Measurements from ENCODE around the gene IRGC.

IRGC gene

GRCh38 chr19:43747557-43748204 lies 31.8 kb downstream of the IRGC start:
- no peak for TF ChIP-seq TCF4 (CRISPR knock-in tag; IDR thresholded peaks at IDR 0.05; ENCODE audit: borderline replicate concordance)
- no peak for TF ChIP-seq ZFP3 (CRISPR knock-in tag; IDR thresholded peaks at IDR 0.05)
- no peak for TF ChIP-seq POU6F1 (CRISPR knock-in tag; IDR thresholded peaks at IDR 0.05; ENCODE audit: borderline replicate concordance, low read depth)
- TF ChIP-seq ISL1 (CRISPR knock-in tag; IDR thresholded peaks at IDR 0.05): no peak
- no peak for TF ChIP-seq ESRRG (CRISPR knock-in tag; IDR thresholded peaks at IDR 0.05)
- no peak for TF ChIP-seq CSRNP3 (CRISPR knock-in tag; IDR thresholded peaks at IDR 0.05)
- no peak for TF ChIP-seq SNAI2 (CRISPR knock-in tag; IDR thresholded peaks at IDR 0.05)
- TF ChIP-seq ZC3H10 (CRISPR knock-in tag; IDR thresholded peaks at IDR 0.05): no peak
- TF ChIP-seq ZNF70 (CRISPR knock-in tag; IDR thresholded peaks at IDR 0.05): no peak
- no peak for TF ChIP-seq PATZ1 (CRISPR knock-in tag; IDR thresholded peaks at IDR 0.05; ENCODE audit: borderline replicate concordance)
- TF ChIP-seq TSHZ2 (CRISPR knock-in tag; IDR thresholded peaks at IDR 0.05): no peak
- no peak for TF ChIP-seq PPARA (CRISPR knock-in tag; IDR thresholded peaks at IDR 0.05; ENCODE audit: borderline replicate concordance)
- no peak for TF ChIP-seq CREB5 (CRISPR knock-in tag; IDR thresholded peaks at IDR 0.05; ENCODE audit: low read depth)
- no peak for TF ChIP-seq GLIS3 (CRISPR knock-in tag; IDR thresholded peaks at IDR 0.05)
- TF ChIP-seq ZNF8 (CRISPR knock-in tag; IDR thresholded peaks at IDR 0.05): no peak
- no peak for ATAC-seq

- TF ChIP-seq SNAI2 (CRISPR knock-in tag; IDR thresholded peaks at IDR 0.05) (no peak), TCF4 (CRISPR knock-in tag; IDR thresholded peaks at IDR 0.05; ENCODE audit: borderline replicate concordance) (no peak), PPARA (CRISPR knock-in tag; IDR thresholded peaks at IDR 0.05; ENCODE audit: borderline replicate concordance) (no peak)
- no peak for ATAC-seq
Observed at GRCh38 chr19:43748205-43748594, 32.3 kb downstream of the IRGC start.

- ATAC-seq: no peak
Observed at GRCh38 chr19:43748685-43749084, 32.8 kb downstream of the IRGC start.

GRCh38 chr19:43749152-43749551 lies 33.3 kb downstream of the IRGC start:
- ATAC-seq: no peak
- TF ChIP-seq ESRRG (CRISPR knock-in tag; IDR thresholded peaks at IDR 0.05) (no peak), POU6F1 (CRISPR knock-in tag; IDR thresholded peaks at IDR 0.05; ENCODE audit: borderline replicate concordance, low read depth) (no peak), CSDC2 (CRISPR knock-in tag; IDR thresholded peaks at IDR 0.05) (no peak), PPARA (CRISPR knock-in tag; IDR thresholded peaks at IDR 0.05; ENCODE audit: borderline replicate concordance) (no peak), ISL1 (CRISPR knock-in tag; IDR thresholded peaks at IDR 0.05) (no peak), ARNTL (CRISPR knock-in tag; IDR thresholded peaks at IDR 0.05; ENCODE audit: borderline replicate concordance, low read depth) (no peak), BACH2 (CRISPR knock-in tag; IDR thresholded peaks at IDR 0.05; ENCODE audit: borderline replicate concordance) (no peak), OSR1 (CRISPR knock-in tag; IDR thresholded peaks at IDR 0.05) (no peak), TSHZ2 (CRISPR knock-in tag; IDR thresholded peaks at IDR 0.05) (no peak), RARB (CRISPR knock-in tag; IDR thresholded peaks at IDR 0.05) (no peak), ZNF565 (CRISPR knock-in tag; conservative IDR thresholded peaks at IDR 0.05; ENCODE audit: low read depth) (no peak)

More at GRCh38 chr19:43748685-43749084, 32.8 kb downstream of the IRGC start:
- TF ChIP-seq ISL1 (CRISPR knock-in tag; IDR thresholded peaks at IDR 0.05): no peak
- no peak for TF ChIP-seq BACH2 (CRISPR knock-in tag; IDR thresholded peaks at IDR 0.05; ENCODE audit: borderline replicate concordance)
